ENCODE data around the gene OLFM1.

Gene OLFM1

GRCh38 chr9:135170535-135170934 lies 83.1 kb downstream of the OLFM1 start:
- no peak for DNase-seq (ENCODE audit: low read depth, low spot score)
